HepG2 (cell line): ENCODE measurements around the gene CAPRIN1. TPM values are rescaled to one million over a fixed set of nuclear protein-coding genes. Genes with fewer than 3 reads are reported as not detected.

Source experiments
- ARID2 ChIP-seq: sonication (generic); formaldehyde crosslinking; IDR thresholded peaks from 2 replicates; pipeline ENCODE4 v1.8.1; 2022; ENCODE audit warnings: mild to moderate bottlenecking, missing genetic modification reagents, borderline replicate concordance
- EED ChIP-seq: sonication (generic); formaldehyde crosslinking; IDR thresholded peaks from 2 replicates; pipeline ENCODE4 v1.5.0; 2020; ENCODE audit warnings: mild to moderate bottlenecking, missing genetic modification reagents
- HDAC1 ChIP-seq: sonication (generic); formaldehyde crosslinking; IDR thresholded peaks from 2 replicates; pipeline ENCODE4 v1.5.1; 2020; ENCODE audit warnings: mild to moderate bottlenecking, missing genetic modification reagents
- IRF1 ChIP-seq: sonication (generic); formaldehyde crosslinking; IDR thresholded peaks from 2 replicates; pipeline ENCODE4 v1.4.0; 2020; ENCODE audit warnings: low read depth, mild to moderate bottlenecking, missing genetic modification reagents
- KDM5A ChIP-seq: fragments of 200-600 bp; sonication (generic); IDR thresholded peaks from 2 replicates; pipeline ENCODE4 v1.7.0; 2018; ENCODE audit warnings: antibody characterized with exemption, mild to moderate bottlenecking, low read length, borderline replicate concordance
- PAXIP1 ChIP-seq: sonication (generic); formaldehyde crosslinking; conservative IDR thresholded peaks from 2 replicates; pipeline ENCODE4 v1.4.0; 2020; ENCODE audit warnings: mild to moderate bottlenecking, missing genetic modification reagents, moderate library complexity
- PHF20 ChIP-seq: sonication (generic); formaldehyde crosslinking; IDR thresholded peaks from 2 replicates; pipeline ENCODE4 v1.5.0; 2020; ENCODE audit warnings: mild to moderate bottlenecking, missing genetic modification reagents
- SOX6 ChIP-seq, 2 experiments: fragments of 450-650 bp in 1 of 2; sonication (generic) in 1 of 2; formaldehyde crosslinking in 1 of 2; IDR thresholded peaks; 2 replicates each; pipeline versions ENCODE4 v1.4.0 to v1.6.1; 2017 to 2020; ENCODE audit warnings: antibody characterized with exemption in 1 of 2, mild to moderate bottlenecking in 1 of 2, missing genetic modification reagents in 1 of 2
- TCF7 ChIP-seq: sonication (generic); IDR thresholded peaks from 2 replicates; pipeline ENCODE4 v1.6.1; 2016; ENCODE audit warnings: antibody characterized with exemption, low read depth
- ZBTB26 ChIP-seq: IDR thresholded peaks from 2 replicates; pipeline ENCODE4 v1.6.1; 2016; ENCODE audit warnings: missing compliant biosample characterization, missing genetic modification reagents, borderline replicate concordance
- ZBTB44 ChIP-seq: sonication (generic); formaldehyde crosslinking; IDR thresholded peaks from 2 replicates; pipeline ENCODE4 v1.4.0; 2020; ENCODE audit warnings: missing genetic modification reagents
- ZNF18 ChIP-seq: sonication (generic); formaldehyde crosslinking; IDR thresholded peaks from 2 replicates; pipeline ENCODE4 v1.8.0; 2022; ENCODE audit warnings: mild to moderate bottlenecking, missing genetic modification reagents; ENCODE audit not compliant: insufficient replicate concordance
- ZNF225 ChIP-seq: sonication (generic); formaldehyde crosslinking; IDR thresholded peaks from 2 replicates; pipeline ENCODE4 v1.4.0; 2020; ENCODE audit warnings: mild to moderate bottlenecking, missing genetic modification reagents
- ZNF30 ChIP-seq: sonication (generic); formaldehyde crosslinking; IDR thresholded peaks from 2 replicates; pipeline ENCODE4 v1.5.0; 2020; ENCODE audit warnings: mild to moderate bottlenecking, missing genetic modification reagents
- ZNF652 ChIP-seq: IDR thresholded peaks from 2 replicates; pipeline ENCODE4 v1.6.1; 2016; ENCODE audit warnings: low read depth, borderline replicate concordance
- ZNF800 ChIP-seq: sonication (generic); formaldehyde crosslinking; IDR thresholded peaks from 2 replicates; pipeline ENCODE4 v1.4.0; 2020; ENCODE audit warnings: missing genetic modification reagents
- ZNF839 ChIP-seq: sonication (generic); formaldehyde crosslinking; IDR thresholded peaks from 2 replicates; pipeline ENCODE4 v1.4.0; 2020; ENCODE audit warnings: missing genetic modification reagents, mild to moderate bottlenecking, borderline replicate concordance
- ZNF879 ChIP-seq: sonication (generic); formaldehyde crosslinking; IDR thresholded peaks from 2 replicates; pipeline ENCODE4 v1.8.1; 2023; ENCODE audit warnings: missing genetic modification reagents
- polyA plus RNA-seq, 8 experiments: library from polyadenylated mRNA; depleted of rRNA in 3 of 8; stranded (reverse) in 7 of 8; unstranded in 1 of 8; fragments of >200 nt; fragmentation: Illumina TruSeq in 4 of 8; extraction: Trizol in 4 of 8; gene quantifications; 2 replicates each; pipeline versions ENCODE4 v1.2.1 to v1.2.3, GENCODE V29; 2011 to 2016; ENCODE audit warnings: low read depth in 4 of 8, missing spikeins in 1 of 8, mixed read lengths in 1 of 8; ENCODE audit not compliant: insufficient read depth in 1 of 8
- total RNA-seq, 5 experiments: library from RNA; depleted of rRNA; stranded (reverse); fragments of >200 nt; fragmentation: Illumina TruSeq; extraction: Trizol; gene quantifications; 2 replicates each; pipeline ENCODE4 v1.2.3, GENCODE V29; 2016; ENCODE audit warnings: low read depth in 1 of 5

The CAPRIN1 gene
- total and polyA plus RNA-seq, 2 of the 13 experiments (the other 11 are each of a cell fraction or from before 2014, with no cell fraction given): 114 to 162 TPM

GRCh38 chr11:34052608-34053160, 1.2 kb downstream of the CAPRIN1 start (continued):
- TF ChIP-seq ZNF18 (CRISPR knock-in tag) (peak; percentile 54), ZBTB44 (CRISPR knock-in tag) (no peak), ZNF879 (peak; percentile 23; the same call in 1 of the 2 replicates), ZNF652 (CRISPR knock-in tag) (no peak), ZNF839 (CRISPR knock-in tag) (0 out of 2 replicates have a peak, but pooled peaks have one; percentile 32), ZNF800 (CRISPR knock-in tag) (0 out of 2 replicates have a peak, but pooled peaks have one; percentile 43), ZBTB26 (CRISPR knock-in tag) (no peak), TCF7 (no peak), IRF1 (CRISPR knock-in tag) (no peak), EED (CRISPR knock-in tag) (no peak), SOX6 (IDR thresholded peaks at IDR 0.05) (no peak), SOX6 (CRISPR knock-in tag; IDR thresholded peaks at IDR 0.05) (no peak), ARID2 (0 out of 2 replicates have a peak, but pooled peaks have one; percentile 60), KDM5A (peak; percentile 58), HDAC1 (CRISPR knock-in tag) (0 out of 2 replicates have a peak, but pooled peaks have one; percentile 9), ZNF30 (CRISPR knock-in tag) (peak; percentile 78; the same call in 1 of the 2 replicates), PHF20 (CRISPR knock-in tag) (no peak), ZNF225 (no peak), PAXIP1 (0 out of 2 replicates have a peak, but pooled peaks have one; percentile 12)
